HG03378 (cell line): Measurements from ENCODE around the gene SLC22A13.

Experiments used
- ATAC-seq: cut with Tn5 transposase; IDR thresholded peaks from one replicate; pipeline ENCODE4 v1.9.1; 2021; ENCODE audit warnings: mild to moderate bottlenecking, moderate library complexity; ENCODE audit not compliant: unreplicated experiment

Gene SLC22A13

GRCh38 chr3:38327335-38328009, 61.9 kb downstream of the SLC22A13 start:
- ATAC-seq: no peak
